GM21360 (cell line): Measurements from ENCODE around the gene ZSCAN5B.
"Not testable (repeated sequence)": the region's sequence is repeated elsewhere in the genome, so short reads cannot be mapped to it uniquely, and the experiment has no call there.

Source experiments
- ATAC-seq: cut with Tn5 transposase; IDR thresholded peaks from one replicate; pipeline ENCODE4 v1.9.1; 2021; ENCODE audit warnings: mild to moderate bottlenecking, moderate library complexity; ENCODE audit not compliant: unreplicated experiment

Gene ZSCAN5B

GRCh38 chr19:56176881-56177280 is 20.7 kb downstream of the ZSCAN5B start:
- no peak for ATAC-seq

GRCh38 chr19:56176310-56176709 is 21.3 kb downstream of the ZSCAN5B start:
- ATAC-seq, result not testable (repeated sequence)

- not testable (repeated sequence) for ATAC-seq
Measured at GRCh38 chr19:56175861-56176307, 21.7 kb downstream of the ZSCAN5B start, which contains the start of gene GALP. Gene GALP (plus strand): TSS chr19:56176008. CDS start chr19:56177109, 1,101 bp downstream.

GRCh38 chr19:56174550-56174949 is 23.0 kb downstream of the ZSCAN5B start:
- ATAC-seq, result no peak

GRCh38 chr19:56174086-56174485 is 23.5 kb downstream of the ZSCAN5B start:
- no peak for ATAC-seq

GRCh38 chr19:56170261-56170660 is 27.3 kb downstream of the ZSCAN5B start:
- no peak for ATAC-seq

GRCh38 chr19:56167064-56167578 is 30.5 kb downstream of the ZSCAN5B start:
- no peak for ATAC-seq

- no peak for ATAC-seq
Measured at GRCh38 chr19:56163097-56163496, 34.5 kb downstream of the ZSCAN5B start.

- ATAC-seq, result no peak
Measured at GRCh38 chr19:56162258-56162657, 35.3 kb downstream of the ZSCAN5B start.

- no peak for ATAC-seq
Measured at GRCh38 chr19:56161534-56161933, 36.0 kb downstream of the ZSCAN5B start.

GRCh38 chr19:56159622-56160271 is 37.8 kb downstream of the ZSCAN5B start:
- no peak for ATAC-seq

- no peak for ATAC-seq
Measured at GRCh38 chr19:56159009-56159559, 38.5 kb downstream of the ZSCAN5B start.

GRCh38 chr19:56158170-56158757 is 39.3 kb downstream of the ZSCAN5B start:
- no peak for ATAC-seq

GRCh38 chr19:56156768-56157167 is 40.8 kb downstream of the ZSCAN5B start:
- ATAC-seq, result no peak

GRCh38 chr19:56155124-56155687 is 42.4 kb downstream of the ZSCAN5B start:
- ATAC-seq, result no peak

GRCh38 chr19:56153507-56153906 is 44.1 kb downstream of the ZSCAN5B start:
- no peak for ATAC-seq

- ATAC-seq, result no peak
Measured at GRCh38 chr19:56152644-56153043, 44.9 kb downstream of the ZSCAN5B start.

GRCh38 chr19:56150358-56150757 is 47.2 kb downstream of the ZSCAN5B start:
- no peak for ATAC-seq

GRCh38 chr19:56149656-56150038 is 47.9 kb downstream of the ZSCAN5B start:
- no peak for ATAC-seq

- not testable (repeated sequence) for ATAC-seq
Measured at GRCh38 chr19:56148955-56149655, 48.5 kb downstream of the ZSCAN5B start.

GRCh38 chr19:56148096-56148495 is 49.5 kb downstream of the ZSCAN5B start:
- no peak for ATAC-seq
